Activated effector memory CD4-positive, alpha-beta T cell treated with Interleukin-2 at 50 U/mL for 16 hours (primary cell): ENCODE measurements around the gene CRKL.

Experiments used
- DNase-seq: peaks from one replicate; pipeline ENCODE4 v3.0.0-alpha.2; 2020

The CRKL gene

GRCh38 chr22:20997536-20998257 is 80.5 kb downstream of the CRKL start:
- DNase-seq, result no peak

- no peak for DNase-seq
These were observed 81.5 kb downstream of the CRKL start for GRCh38 chr22:20998411-20999336.

- no peak for DNase-seq
These were observed 82.4 kb downstream of the CRKL start for GRCh38 chr22:20999350-21000206.

GRCh38 chr22:21000207-21000986 is 83.2 kb downstream of the CRKL start:
- no peak for DNase-seq

- no peak for DNase-seq
These were observed 83.9 kb downstream of the CRKL start for GRCh38 chr22:21000987-21001600.

GRCh38 chr22:21001601-21002325 is 84.6 kb downstream of the CRKL start, which contains the start of gene THAP7:
Gene THAP7, minus strand, starts transcription at chr22:21002118. Its CDS starts 207 bp downstream, at chr22:21001911.
- peak; percentile 95 for DNase-seq
